ENCODE measurements around the gene PLEKHH1. TPM values are rescaled to one million over a fixed set of nuclear protein-coding genes. Genes with fewer than 3 reads are reported as not detected.

Gene PLEKHH1
- total RNA-seq, 4 donors from 2014 or later, result 1.3 to 9.0 (median 4.9) TPM

DNA sequence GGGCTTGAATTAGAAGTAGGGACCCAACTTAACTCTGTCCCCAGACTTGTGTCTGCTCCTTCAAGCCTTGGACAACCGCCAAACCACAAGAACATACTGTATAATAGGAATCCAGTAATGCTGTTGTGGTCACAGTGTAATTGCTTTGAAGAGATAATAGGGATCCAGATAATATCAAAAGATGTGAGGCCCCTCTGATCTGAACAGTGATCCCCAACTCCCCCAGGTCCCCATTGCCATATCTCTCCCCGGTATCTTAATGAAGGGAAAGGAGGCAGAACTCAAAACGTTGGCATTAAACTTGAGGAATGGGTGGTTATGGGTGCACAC, 8.5 kb upstream of the PLEKHH1 start:
- TF ChIP-seq, protein P1, sequence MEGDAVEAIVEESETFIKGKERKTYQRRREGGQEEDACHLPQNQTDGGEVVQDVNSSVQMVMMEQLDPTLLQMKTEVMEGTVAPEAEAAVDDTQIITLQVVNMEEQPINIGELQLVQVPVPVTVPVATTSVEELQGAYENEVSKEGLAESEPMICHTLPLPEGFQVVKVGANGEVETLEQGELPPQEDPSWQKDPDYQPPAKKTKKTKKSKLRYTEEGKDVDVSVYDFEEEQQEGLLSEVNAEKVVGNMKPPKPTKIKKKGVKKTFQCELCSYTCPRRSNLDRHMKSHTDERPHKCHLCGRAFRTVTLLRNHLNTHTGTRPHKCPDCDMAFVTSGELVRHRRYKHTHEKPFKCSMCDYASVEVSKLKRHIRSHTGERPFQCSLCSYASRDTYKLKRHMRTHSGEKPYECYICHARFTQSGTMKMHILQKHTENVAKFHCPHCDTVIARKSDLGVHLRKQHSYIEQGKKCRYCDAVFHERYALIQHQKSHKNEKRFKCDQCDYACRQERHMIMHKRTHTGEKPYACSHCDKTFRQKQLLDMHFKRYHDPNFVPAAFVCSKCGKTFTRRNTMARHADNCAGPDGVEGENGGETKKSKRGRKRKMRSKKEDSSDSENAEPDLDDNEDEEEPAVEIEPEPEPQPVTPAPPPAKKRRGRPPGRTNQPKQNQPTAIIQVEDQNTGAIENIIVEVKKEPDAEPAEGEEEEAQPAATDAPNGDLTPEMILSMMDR (IDR thresholded peaks at IDR 0.05; ENCODE audit: low read depth), result no peak

DNA sequence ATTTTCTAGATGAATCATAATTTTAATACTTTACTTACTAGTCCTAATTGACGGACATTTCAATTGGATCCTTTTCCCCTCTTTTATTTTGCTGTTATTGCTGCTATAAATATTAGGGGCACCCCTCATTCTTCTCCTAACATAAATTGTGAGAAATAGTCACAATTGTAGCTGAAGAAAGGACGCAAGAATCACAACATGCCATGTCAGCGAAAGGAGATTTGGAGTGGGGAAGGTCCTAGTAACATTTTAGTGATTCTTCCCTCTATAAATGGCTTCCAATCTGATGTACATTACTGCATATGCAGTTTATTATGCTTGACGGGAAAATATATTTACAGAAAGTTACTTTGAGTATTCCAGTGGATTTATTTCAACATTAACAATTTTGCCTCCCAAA, 7.7 kb upstream of the PLEKHH1 start:
- TF ChIP-seq, protein P1 (IDR thresholded peaks at IDR 0.05; ENCODE audit: low read depth), result no peak

GRCh38 chr14:67526181-67526580, 6.9 kb upstream of the PLEKHH1 start:
- TF ChIP-seq, protein P1 (IDR thresholded peaks at IDR 0.05; ENCODE audit: low read depth), result no peak

DNA sequence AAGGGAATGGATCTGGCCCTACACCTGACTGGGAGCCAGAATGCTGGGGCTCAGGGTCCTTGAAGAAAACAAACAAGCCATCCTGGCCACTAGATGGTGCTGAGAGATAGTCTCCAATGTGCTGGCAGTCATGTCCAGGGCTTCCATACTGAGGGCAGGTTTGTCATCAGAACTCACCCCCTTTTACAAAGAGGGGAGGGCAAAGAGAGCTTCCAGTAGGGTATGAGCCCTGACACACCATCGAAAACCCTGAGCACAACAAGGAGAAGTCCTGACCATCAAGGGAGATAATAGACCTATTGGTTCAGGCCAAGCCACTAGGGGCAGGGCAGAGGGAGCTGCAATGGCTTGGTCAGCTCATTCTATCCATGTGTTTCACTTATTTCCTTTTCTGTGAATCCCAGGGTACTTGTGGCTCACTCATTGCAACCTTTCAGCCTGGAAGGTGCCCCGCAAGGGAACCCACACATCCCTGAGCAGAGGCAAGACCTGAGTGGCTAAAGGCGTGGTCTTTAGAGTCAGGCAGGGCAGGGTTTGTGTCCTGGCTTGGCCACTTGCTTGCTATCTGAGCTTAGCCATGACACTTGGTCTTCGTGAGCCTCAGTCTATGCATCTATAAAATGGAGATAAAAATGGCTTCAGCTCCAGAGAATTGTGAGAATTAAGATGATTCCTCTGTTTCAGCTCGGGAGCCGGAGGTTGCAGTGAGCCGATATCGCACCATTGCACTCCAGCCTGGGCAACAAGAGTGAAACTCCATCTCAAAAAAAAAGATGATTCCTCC, 6.2 kb upstream of the PLEKHH1 start:
- TF ChIP-seq, protein P1 (IDR thresholded peaks at IDR 0.05; ENCODE audit: low read depth), result no peak

DNA sequence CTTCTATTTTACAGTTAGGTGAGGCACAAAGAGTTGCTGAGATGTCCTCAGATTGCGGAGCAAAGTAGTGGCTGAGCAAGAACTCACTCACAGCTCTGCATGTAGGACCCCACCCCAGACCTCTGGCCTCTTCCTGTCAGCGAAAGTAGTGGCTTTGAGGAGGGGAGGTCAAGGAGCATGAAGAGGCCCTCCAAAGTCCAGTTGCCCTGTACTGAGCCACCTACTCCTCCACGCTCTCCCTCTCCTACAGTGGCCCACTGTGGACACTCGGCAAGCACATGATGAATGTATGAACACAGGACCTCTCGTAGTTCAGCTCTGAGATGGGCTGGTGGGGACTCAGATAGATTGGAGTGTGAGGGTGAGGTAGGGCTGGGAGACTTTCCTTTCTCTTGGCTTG, 5.3 kb upstream of the PLEKHH1 start:
- TF ChIP-seq, protein P1 (IDR thresholded peaks at IDR 0.05; ENCODE audit: low read depth), result no peak

DNA sequence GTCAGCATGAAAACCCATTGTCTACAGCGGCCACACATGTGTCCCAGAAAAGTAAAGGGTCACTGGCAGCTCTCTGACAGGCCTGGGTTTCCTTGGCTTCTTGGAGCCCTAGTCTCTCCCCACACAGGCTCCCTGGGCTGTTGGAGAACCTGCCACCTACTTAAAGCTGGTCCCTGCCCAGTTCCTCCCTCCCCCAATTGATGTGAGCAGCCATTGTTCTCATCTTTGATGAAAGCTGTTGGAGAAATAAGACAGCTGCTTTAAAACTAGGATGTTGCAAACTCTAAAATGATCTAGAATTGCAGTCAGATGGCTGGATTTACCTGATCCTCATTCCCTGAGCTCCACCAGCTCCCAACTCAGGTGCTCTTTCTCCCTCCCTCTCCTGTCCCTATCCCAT, 4.8 kb upstream of the PLEKHH1 start:
- TF ChIP-seq, protein P1 (IDR thresholded peaks at IDR 0.05; ENCODE audit: low read depth), result no peak

DNA sequence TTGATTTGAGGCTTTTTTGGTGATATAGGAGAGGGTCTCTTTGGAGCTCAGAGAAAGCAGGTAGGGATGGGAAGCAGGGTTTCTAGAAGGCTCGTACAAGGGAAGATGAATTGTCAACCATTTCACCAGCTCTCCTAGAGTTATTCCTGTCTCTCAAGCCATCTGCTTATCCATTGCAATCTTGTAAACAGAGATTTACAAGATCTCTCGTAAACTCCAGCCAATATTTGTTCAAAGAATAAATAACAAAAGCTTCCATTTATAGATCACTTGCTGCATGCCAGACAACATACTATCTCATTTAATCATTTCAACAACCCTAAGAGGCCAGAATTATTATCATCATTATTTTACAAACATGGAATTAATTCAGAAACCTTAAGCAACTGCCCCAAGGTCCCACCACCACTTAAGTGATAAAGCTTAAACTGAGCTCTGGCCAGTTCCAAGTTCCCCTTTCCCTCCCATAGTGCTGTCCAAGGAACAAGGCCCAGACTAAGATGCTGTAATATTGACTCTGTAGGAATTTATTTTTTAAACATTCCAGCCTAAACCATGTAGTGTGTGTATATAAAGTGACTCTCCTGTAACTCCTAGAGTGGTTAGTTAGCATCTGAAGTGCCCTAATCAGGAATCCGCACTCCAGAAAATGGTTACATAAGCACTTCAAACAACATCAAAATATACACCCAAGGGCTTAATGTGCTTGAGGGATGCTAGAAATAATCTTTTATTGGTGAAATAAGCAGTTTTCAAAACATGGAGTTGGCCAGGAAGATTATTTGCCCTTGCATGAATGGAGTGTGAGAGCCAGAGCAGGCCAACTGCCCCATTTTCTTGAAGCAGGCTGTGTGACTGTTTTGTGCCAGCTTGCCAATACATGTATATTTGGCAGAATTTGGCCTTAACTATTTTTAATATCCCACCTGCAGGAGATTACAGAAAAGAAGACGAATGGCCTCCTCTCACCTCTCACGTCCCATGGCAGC, 2.8 kb upstream of the PLEKHH1 start:
- TF ChIP-seq, protein P1 (IDR thresholded peaks at IDR 0.05; ENCODE audit: low read depth), result no peak

Measured in subcutaneous adipose tissue (tissue), 4 donors.